Astrocyte of the spinal cord (primary cell): ENCODE results near the gene GRIA3.
A peak's percentile ranks its signal among the peaks of the same experiment; 100 is the strongest.

ENCODE experiments used
- DNase-seq: peaks from one replicate; pipeline ENCODE4 v3.0.0; 2011; ENCODE audit warnings: low read depth, low spot score
- H3K4me3 ChIP-seq: 2 replicates; pipeline ENCODE4 v1.5.1; 2011; ENCODE audit warnings: low read depth, mild to moderate bottlenecking, low read length, moderate library complexity
- in situ Hi-C: cut with HindIII; loops from 2 replicates; pipeline ENCODE4 v1.10.0; 2017; ENCODE audit warnings: low sequenced_read_pairs
- TF ChIP-seq, protein P1 (sequence below): IDR thresholded peaks from 2 replicates; pipeline ENCODE4 v1.5.1; 2012; ENCODE audit warnings: low read depth, mild to moderate bottlenecking, low read length, inconsistent platforms

GRIA3 gene

DNA sequence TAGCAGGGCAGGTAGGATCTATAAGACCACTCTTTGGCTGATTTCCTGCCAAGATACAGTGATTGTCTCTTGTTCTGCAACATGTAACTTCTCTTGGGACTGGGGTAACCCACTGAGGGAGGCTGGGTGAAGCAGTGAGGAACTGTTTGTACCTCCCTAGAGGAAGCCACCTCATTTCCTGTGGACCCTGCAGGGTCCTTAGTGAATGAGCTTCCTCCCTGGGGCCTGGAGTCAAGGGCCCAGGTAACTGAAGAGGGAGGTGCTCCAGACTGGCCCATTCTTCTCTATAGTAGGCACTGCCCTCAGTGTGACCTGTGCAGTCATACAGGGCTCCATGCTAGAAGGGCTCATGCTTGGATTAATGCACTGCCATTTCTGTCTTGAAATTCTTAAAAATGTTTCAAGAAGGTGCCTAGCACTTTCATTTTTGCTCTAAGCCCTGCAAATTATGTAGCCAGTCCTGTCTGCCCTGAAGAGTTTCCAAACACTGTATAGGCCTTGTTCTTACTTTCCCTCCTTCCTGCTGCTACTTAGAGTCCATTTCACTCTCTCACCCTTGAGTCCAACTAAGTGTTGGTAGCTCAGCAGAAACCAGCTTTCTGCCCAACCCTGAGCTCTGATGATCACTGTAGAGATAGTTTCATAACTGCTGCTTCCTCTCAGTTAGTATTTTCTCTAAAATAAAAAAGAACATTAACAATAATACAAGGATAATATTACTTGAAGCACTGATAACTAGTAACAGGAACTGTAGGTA is 8.5 kb upstream of the GRIA3 start:
- in situ Hi-C loops: no loop called here

DNA sequence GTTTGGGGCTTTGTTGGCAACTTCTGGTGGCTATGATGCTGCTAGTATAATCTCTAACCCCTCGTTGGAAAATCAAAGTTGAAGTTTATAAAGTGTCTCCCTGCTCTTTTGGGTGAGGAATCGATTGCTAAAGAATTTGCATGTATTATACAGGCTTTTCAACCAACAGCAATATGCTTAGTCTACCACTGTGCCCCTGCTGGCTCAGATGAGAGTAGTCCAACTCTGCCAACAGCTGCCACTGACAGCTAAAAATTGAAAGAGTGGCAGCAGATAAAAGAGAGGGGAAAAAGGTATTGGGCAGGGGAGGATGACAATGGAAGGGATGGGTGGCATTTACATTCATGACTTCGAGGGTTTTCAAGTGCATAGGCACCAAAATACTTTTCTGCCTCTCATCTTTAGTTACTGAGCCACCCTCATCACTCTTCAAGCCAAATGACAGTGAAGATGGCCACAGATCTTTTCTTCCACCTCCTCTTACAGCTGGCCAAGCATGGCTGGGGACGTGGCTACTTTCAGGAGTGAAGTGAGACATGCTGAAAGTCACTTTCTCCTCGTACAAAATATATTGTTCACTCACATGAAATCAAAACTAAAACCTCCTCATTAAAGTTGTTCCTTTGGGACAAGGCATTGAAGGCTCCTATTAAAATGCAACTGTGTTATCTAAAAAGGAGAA is 2.7 kb upstream of the GRIA3 start:
- no peak overlapping the region for H3K4me3 ChIP-seq
- in situ Hi-C loops: no loop called here
- no peak for DNase-seq
- TF ChIP-seq, protein P1, sequence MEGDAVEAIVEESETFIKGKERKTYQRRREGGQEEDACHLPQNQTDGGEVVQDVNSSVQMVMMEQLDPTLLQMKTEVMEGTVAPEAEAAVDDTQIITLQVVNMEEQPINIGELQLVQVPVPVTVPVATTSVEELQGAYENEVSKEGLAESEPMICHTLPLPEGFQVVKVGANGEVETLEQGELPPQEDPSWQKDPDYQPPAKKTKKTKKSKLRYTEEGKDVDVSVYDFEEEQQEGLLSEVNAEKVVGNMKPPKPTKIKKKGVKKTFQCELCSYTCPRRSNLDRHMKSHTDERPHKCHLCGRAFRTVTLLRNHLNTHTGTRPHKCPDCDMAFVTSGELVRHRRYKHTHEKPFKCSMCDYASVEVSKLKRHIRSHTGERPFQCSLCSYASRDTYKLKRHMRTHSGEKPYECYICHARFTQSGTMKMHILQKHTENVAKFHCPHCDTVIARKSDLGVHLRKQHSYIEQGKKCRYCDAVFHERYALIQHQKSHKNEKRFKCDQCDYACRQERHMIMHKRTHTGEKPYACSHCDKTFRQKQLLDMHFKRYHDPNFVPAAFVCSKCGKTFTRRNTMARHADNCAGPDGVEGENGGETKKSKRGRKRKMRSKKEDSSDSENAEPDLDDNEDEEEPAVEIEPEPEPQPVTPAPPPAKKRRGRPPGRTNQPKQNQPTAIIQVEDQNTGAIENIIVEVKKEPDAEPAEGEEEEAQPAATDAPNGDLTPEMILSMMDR: no peak

More for the DNA sequence above, 8.5 kb upstream of the GRIA3 start:
- no peak overlapping the region for H3K4me3 ChIP-seq
- TF ChIP-seq, protein P1: no peak
- no peak for DNase-seq

DNA sequence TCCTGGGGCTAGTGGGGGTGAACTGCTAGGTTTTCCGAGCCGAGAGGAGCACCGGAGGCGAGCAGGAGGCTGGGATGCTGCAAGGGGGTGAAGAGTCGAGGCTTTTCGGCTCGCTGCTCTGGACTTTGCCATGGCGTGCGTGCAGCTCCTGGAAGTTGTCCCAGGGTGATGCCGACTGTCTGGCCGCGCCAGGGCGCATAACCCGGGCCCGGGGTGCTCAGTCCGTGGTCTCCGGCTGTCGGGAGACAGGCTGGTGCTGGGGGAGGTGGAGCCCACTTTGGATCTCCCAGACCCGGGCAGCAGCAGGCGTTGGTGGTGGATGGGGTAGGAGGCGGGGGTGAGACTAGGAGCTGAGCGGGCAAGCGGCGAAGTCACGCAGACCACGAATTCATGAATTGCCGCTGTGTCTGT is 793 bp downstream of the GRIA3 start:
- H3K4me3 ChIP-seq: peak overlapping the region; percentile 41
- no peak for DNase-seq
- TF ChIP-seq, protein P1: no peak
- in situ Hi-C loops: no loop called here

DNA sequence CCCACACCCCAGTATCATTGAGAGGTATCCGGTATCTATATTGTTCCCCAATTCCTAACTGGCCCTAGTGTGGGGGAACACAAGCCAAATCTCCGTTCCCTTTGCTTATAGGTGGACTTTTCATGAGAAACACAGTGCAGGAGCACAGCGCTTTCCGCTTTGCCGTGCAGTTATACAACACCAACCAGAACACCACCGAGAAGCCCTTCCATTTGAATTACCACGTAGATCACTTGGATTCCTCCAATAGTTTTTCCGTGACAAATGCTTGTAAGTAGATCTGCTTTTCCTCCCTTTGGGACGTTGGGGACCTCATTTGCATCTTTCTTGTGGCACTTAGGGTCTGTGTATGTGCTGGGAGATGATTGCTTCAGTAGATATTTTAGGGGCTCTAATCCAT is 1.6 kb downstream of the GRIA3 start:
- DNase-seq: no peak
- peak overlapping the region; percentile 41 for H3K4me3 ChIP-seq
- in situ Hi-C loops: no loop called here
- TF ChIP-seq, protein P1: no peak

DNA sequence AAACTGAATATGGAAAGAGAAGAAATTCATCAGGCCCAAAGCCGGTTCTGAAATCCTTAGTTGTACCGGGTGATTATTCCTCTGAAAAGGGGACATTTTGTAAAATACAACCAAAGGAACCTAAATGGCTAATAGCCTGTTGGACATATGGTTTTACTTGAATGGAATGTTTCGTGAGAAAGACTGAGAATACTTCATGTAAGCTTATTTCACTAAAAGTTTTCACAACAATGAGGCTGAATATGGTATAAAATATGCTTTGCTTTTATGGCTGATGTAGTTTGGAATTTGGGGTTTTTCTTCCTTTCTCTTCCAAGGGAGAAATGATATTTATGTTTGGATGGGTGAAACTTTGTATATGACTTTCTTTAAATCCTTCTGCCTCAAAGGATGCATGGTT is 2.7 kb downstream of the GRIA3 start:
- in situ Hi-C loops: no loop called here
- no peak for DNase-seq
- no peak overlapping the region for H3K4me3 ChIP-seq
- TF ChIP-seq, protein P1: no peak

DNA sequence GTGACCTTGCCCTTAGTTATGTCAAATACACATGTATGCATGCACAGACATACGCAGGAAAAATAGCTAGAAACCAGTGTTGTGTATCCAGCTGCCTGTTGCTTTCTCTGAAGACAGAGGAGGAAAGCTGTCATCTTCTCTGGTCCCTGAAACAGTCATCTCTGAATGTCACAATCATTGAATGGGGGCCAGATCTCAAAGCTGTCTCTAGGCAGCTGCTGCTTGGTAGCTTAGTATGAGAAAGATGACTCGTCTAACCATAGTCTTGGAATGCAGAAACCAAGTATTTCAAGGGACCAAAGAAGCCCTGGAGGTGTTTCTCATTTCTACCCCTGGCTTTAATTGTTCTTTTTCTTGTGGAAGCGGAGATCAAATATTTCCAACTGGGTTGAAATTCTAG is 4.0 kb downstream of the GRIA3 start:
- TF ChIP-seq, protein P1: no peak
- no peak for DNase-seq
- in situ Hi-C loops: no loop called here
- H3K4me3 ChIP-seq: no peak overlapping the region
